ENCODE results near the gene HPN.
A peak's percentile ranks its signal among the peaks of the same experiment; 100 is the strongest.

Gene HPN

GRCh38 chr19:35108730-35109129 is 67.2 kb downstream of the HPN start:
- no peak for DNase-seq

DNA sequence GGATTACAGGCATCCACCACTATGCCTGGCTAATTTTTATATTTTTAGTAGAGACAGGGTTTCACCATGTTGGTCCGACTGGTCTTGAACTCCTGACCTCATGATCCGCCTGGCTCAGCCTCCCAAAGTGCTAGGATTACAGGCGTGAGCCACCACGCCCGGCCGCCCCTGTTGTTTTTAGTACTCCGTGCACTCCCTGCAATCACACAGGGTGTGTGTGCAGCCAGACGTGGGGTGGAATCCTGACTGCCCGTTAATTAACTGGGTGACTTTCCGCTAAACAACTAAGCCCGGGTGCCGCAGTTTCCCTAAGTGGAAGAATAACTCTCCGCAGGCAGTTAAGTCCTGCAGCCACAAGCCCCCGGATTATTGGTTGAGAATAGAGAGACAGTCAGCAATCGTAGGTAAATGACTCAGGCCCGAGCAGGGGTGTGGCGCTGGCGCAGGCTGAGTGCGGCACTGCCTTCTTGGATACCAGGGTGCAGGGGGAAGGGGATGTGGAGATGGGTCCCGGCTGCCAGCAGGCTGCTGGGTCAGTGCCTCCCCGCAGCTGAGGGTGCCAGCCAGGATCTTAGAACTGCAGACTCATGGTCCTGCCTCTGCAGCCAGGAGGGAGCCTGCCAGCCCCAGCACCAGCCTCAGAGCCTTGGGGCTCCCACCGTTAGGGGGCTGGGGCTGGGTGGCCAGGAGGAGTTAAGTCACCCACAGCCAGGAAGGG is 68.0 kb downstream of the HPN start:
- DNase-seq: no peak

GRCh38 chr19:35110974-35111373 is 69.5 kb downstream of the HPN start:
- DNase-seq: no peak

- DNase-seq: no peak
Observed at GRCh38 chr19:35112995-35113688, 71.6 kb downstream of the HPN start.

GRCh38 chr19:35114353-35115176 is 73.0 kb downstream of the HPN start:
- DNase-seq: peak; percentile 68

DNA sequence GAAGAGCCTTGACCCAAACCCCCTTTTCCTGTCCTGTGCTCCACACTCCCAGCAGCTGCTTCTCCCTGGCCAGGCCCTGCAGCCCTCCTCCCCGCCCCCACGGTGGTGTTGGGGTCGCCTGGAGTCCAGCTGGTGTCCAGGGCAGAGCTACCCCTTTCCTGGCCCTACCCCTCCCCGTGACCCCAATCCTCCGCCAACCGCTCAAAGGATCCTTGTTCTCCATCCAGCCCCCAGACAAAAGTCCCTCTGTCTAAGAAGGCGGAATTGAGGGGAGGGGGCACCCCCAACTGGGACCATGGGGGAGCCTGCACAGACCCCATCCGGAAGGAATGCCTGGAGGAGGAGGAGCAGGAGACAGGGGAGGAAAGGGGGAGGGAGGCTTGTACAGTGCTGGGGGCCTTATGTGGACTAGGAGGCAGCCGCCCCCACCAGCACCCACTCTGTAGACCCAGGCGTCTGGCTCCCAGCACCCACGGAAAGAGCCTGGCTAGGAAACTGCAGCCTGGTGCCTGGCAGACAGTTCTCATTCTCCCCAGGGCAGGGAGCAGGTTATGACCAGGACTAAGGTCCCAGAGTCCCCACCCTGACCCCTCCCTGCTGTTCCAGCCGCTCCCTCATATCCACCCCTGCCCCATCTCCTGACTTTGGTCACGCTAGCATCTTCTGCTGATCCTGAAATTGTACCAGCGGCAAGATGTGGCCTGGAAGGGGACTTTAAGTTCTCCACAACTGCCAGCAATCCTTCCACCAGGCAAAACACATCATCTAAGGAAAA is 73.8 kb downstream of the HPN start, which contains the start of gene FXYD3:
FXYD3 (plus strand) TSS at position 647 of the 775 bp plus-strand sequence. CDS start 3,554 bp downstream, outside the sequence.
- no peak for DNase-seq
